GM18526 (cell line): ENCODE data around the gene SH3BP5L.
A peak's percentile ranks its signal among the peaks of the same experiment; 100 is the strongest.

Experiments
- POLR2A ChIP-seq: IDR thresholded peaks from 3 replicates; pipeline ENCODE4 v1.6.1; 2011; ENCODE audit not compliant: insufficient read length; ENCODE audit errors: extremely low read depth

The SH3BP5L gene

DNA sequence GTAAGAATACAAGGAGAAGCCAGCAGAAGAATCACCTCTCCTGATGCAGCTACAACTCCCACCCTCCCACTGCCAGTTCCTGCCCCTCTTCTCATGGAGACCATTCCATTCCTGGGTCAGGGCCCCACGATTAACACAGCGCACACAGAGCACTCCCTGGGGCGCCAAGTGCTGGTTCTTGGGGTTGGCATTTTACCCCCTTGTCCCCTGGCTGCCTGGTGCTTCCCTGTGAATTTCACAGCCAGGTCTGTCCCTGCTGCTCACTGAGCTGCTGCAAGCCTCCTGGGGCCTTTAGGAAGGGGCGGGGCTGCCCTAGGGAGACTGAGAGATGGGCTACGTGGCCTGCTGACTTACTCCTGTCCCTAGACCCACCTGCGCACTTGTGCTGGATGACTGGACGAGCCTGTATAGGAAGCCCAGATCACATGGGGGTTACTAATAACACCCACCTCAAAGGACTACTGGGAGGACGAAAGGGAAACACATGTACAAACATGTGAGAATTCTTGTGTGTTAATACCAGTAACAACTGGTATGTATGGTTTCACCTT is 17.1 kb upstream of the SH3BP5L start:
- no peak for TF ChIP-seq POLR2A

DNA sequence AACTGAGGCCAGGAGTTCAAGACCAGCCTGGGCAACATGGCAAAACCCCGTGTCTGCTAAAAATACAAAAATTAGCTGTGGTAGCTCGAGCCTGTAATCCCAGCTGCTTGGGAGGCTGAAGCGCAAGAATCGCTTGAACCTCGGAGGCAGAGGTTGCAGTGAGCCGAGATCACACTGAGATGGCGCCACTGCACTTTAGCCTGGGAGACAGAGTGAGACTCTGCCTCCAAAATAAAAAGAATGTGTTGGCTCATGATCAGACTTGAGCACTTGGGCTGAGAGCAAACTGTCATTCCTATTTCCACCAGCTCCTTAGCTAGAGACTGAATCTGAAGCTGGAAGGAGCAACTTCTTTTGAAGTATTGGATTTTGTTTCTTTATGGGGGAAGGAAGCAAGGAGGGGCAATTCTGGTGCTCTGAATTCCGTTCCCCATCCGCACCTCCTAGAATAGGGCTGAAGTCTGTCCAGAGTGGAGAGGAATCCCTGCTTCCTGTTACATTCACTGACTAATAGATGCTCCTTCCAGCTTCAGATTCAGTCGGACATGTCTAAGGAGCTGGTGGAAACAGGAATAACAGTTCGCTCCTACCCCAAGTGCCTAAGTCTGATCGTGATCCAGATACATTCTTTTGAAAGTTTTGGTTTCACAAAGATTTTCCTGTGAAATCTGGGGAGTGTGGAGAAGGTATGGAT is 16.1 kb upstream of the SH3BP5L start:
- TF ChIP-seq POLR2A = no peak

DNA sequence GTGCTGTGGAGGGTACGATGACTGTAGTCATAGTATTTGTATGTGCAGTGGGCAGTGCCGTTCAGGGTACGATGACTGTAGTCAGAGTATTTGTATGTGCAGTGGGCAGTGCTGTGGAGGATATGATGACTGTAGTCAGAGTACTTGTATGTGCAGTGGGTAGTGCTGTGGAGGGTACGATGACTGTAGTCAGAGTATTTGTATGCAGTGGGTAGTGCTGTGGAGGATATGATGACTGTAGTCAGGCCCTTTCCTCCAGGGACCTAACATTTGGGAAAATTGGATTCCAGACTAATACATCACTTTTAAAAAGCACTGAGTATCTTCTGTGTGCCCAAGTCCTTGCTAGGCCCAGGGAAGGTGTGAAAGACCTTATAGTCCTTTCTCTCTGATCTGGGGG is 15.2 kb upstream of the SH3BP5L start:
- no peak for TF ChIP-seq POLR2A

DNA sequence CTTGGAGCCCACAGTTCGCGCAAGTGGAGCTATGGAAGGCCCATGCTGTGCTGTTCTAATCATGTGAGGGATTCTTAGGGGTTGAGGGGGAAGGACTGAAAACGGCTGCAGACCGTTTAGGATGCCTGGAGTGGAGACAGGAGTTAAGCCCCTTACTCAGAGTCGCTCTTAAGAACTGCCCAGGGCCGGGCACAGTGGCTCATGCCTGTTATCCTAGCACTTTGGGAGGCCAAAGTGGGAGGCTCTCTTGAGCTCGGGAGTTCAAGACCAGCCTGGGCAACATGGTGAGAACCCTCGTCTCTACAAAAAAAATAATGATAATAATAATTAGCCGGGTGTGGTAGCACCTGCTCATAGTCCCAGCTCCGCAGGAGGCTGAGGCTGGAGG is 13.4 kb upstream of the SH3BP5L start:
- no peak for TF ChIP-seq POLR2A

DNA sequence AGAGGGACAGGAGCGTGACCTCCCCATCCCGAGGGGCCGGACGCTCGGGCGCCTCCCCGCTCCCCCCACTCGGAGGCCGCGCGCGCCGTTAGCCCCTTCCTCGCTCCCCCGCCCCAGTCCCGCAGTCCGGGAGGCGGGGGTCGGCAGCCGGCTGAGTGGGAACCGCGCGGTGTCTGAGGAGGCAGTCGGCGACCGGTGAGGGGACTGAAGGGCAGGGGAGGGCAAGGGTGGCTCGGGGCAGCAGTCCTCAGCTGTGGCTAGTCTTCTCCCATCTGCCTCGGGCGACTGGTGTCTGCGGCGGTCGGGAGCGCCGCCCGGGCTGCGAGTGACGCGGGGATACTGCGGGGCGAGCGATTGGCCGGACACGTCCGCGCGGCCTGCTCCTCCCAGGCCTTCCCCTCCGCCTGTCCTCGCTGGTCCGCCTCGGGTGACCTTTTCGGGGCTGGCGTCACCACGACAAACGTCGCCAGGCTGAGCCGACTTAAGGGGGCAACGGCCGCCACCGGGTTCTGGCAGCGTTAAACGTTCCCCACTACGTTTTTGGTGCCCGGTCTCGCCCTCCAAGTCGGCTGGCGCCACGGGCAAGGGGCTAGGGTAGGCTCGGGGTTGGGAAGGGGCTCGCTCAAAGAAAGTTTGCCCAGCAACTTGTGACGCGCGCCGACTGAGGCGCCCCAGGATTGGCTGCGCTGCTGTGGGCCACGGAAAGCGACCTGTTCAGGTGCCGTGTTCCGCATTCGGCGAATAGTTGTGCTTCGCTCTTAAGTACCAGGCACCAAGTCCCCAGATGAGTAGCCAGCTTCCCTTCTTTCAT is 12.8 kb upstream of the SH3BP5L start:
- peak; percentile 77 for TF ChIP-seq POLR2A

DNA sequence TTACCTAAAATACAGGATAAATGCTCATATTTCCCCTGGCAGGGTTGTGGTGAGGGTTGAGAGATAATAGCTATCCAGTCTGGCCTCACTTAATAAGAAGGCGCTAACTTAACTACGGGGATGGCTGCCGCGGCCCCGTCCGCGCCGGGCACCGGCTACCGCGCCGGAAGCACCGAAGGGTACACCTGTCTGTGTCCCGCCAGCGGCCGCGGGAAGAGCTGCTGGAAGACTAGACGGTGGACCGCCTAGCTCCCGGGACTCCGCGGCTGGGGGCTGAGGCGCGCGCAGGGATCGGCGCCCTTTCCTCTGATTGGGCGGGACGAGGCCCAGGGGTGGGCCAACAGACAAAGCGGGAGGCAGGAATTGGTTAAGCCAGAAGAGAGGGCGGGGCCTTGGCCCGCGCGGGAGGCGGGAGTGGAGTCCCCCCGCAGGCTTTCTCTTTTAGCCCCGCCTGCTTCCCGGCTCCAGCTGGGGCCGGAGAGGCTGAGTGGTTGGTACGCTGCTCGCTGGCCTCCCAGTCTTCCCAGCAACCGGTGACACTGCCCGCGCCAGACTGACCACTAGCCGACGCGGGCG is 12.2 kb upstream of the SH3BP5L start, which contains the start of gene ZNF672:
ZNF672 (plus strand) TSS at position 444 of the 576 bp plus-strand sequence. CDS start 9,051 bp downstream, outside the sequence.
- peak; percentile 72 for TF ChIP-seq POLR2A

DNA sequence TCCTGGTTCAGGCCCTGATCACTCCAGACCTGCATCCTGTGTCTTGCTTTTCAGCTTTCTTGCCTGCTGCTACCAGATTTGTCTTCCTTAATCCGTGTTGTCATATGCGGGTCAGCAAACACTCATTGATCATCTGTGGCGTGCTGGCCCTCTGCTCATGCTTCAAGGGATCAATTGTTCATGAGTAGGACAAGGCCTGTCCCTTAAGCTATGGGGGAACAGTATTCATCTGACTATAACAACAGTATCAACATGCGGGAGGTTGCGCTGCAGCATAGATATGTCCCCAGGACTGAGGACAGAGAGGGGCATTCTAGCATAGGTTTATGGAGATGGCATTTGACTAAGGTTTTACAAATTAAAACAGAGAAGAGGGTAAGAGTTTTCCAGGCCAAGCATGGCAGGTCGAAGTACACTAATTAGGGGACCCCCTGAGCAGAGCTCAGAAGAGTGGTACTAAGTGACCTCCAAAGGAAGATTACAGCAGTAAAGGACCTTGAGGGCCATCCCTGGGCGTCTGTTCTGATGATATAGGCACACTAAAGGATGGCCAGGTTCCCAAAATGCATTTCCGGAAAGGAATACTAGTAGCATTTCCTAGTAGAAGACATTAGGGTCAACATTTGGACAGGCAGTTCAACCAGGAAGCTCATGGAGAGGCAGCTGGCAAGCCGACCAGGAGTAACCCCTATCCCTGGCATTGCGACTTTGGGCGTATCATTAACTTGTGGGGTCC is 11.5 kb upstream of the SH3BP5L start:
- TF ChIP-seq POLR2A = no peak

DNA sequence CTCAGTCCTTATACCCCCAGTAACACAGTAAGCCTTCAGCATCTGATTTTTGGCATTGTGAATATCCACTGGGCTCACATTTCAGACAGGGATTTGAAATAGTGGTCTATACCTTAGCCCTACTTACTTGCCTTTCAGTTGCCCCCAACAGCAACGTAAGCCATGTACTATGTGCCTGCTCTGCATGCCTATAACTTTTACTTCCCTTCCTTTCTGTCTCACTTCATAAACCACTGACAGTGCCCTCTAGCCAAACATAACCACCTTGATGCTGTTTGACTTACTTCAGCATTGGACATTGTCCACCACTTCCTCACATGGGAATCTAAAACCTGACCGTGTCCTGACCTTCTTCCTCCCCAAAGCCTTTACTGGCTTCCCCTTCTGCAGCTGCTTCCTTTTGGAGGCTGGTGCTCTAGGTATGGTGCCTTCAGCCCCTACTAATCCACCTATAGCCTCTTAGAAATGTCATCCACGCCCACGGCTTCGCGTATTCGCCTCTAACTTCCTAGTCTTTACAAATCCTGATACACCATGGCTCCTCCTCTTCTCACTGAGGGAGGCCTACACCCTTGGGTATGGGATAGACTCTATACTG is 8.7 kb upstream of the SH3BP5L start:
- TF ChIP-seq POLR2A = no peak

DNA sequence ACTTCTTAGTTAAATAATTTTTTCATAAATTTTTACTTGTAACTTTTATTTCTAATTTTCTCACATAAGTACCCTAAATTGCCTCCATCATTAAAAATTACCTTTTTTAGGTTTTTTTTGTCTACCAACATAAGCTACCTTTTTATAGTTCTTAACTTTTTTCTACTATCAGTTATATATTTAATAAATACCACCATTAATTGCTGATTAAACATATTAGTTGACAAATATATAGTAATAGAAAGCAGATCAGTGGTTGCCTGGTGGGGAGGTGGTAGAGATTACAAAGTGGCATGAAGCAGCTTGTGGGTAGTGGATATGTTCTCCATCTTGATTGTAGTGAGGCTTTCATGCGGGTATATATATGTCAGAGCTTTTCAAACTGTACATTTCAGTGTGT is 6.1 kb upstream of the SH3BP5L start:
- TF ChIP-seq POLR2A = no peak

DNA sequence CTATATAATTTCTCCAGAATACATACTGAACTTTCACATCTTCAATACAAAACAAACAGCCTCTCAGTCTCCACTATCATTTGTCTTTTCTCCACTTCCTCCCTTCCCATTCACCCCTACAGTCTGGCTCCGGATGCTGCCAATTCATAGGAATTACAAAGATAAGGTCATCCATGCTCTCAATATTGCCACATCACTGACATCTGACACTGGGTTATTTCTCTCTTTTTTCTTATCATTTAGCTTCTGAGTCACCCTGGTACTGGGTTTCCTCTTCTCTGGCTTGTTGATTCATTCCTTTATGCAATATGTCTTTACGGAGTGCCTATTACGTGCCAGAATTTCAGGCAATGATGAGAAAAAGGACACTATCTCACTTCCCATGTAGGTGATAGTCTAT is 3.1 kb upstream of the SH3BP5L start:
- no peak for TF ChIP-seq POLR2A

DNA sequence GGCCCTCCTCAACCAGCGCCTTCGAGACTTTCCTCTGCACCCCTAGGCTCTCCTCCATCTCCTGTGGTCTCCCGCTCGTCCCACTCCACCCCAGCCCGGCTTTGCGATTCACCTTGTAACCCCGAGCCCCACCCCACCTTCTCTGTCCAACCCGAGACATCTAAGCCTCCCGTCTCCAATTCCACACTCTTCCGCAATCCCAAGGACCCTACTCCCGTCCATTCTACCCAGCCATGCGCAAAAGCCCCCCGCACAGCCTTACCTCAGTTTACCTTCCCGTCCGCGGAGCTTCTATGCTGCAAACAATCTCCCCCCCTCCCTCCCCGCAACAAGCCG is 174 bp downstream of the SH3BP5L start:
- peak; percentile 18 for TF ChIP-seq POLR2A

DNA sequence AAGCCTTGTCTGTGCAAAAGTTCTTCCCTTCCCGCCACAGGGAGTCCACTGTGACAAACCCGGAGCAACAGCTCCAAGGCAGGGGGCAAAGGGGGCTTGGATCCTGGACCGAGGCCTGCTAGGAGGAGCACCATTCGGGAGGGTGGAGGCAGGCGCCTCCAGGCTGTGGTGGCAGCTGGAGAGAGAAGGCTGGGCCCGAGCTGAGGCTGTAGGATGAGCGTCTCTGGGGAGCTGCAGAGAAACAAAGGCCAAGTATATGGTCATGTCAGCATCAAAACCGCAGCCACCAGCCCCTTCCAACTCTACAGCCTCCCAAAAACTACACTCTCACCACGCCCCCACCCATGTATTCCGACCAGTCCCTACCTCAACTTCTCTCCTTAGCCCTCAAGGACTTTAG is 579 bp downstream of the SH3BP5L start:
- TF ChIP-seq POLR2A = no peak

DNA sequence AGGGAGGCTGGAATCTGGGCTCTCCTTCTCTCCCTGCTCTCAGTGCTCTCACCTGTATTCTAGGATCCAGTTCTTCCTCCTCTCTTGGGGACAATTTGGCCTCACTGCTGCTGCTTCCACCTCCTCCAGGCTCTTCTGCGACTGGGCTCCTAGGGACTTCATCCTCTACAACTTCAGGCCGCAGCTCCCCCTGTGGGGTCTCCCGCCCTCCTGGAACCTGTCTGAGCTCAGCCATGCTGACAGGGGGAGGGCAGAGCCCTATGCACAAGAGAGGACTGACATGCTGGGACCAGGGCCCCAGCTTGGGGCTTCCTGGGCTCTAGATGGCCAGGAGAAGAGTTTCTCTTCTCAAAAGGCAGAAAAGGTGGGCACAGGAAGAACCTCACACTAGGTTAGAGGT is 1.0 kb downstream of the SH3BP5L start:
- TF ChIP-seq POLR2A = no peak

DNA sequence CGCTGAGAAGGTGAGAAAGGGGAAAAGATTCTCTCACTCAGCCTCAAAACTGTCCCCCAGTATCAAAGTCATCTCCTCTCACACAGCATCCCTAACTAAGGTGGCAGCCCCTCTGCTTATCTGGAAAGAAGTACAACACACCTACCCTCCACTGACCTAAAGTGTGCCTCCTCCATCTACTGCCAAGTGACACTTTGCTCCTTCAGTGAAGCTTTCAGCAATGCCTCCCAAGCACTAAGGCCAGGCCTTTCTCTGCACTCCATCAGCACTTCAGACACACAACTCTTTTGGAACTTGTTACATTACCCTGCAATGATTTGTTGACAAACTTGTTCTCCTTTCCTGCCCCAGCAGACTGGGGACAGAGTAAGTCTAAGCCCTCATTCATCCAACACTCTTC is 1.4 kb downstream of the SH3BP5L start:
- no peak for TF ChIP-seq POLR2A

DNA sequence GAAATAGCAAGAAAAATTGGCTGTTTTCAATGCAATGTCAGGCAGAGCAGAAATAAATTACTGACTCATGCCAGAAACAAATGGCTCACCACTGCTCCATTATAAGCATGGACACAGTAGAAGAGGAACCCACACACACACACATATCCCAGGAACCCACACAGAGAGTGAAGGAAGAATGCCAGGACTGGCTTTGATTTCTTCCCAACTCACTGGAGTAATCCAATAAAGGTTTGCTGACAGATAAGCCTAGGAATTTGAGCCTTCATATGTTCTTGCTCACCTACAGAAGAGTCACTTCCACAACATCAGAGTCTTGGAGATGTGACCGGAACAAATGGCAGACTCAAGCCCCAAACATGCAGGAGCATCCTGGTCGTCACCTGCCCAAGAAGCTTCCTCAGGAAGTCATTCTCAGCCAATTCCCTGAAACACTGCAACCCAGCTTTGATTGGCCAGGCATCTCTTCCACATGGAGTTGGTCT is 2.2 kb downstream of the SH3BP5L start:
- TF ChIP-seq POLR2A = no peak
